Activated naive CD8-positive, alpha-beta T cell treated with anti-CD3 and anti-CD28 coated beads, Interleukin-2, amount 10 ng/mL, durations not matched to agents 7 days and 5 days (primary cell): ENCODE data around the gene PRDM15. TPM values are rescaled to one million over a fixed set of nuclear protein-coding genes. Genes with fewer than 3 reads are reported as not detected.

Source experiments
- ATAC-seq: fragments of 150-1000 bp; cut with Tn5 transposase; one replicate; pipeline ENCODE4 v1.10.0; 2021; ENCODE audit warnings: low read depth, moderate library complexity
- POLR2A ChIA-PET: fragments of 350-600 bp; sonication (Branson Sonifier 250); formaldehyde crosslinking; loops from one replicate; lab custom pipeline; 2021; ENCODE audit warnings: antibody characterized with exemption; lab: Charles Lee
- DNase-seq: peaks from one replicate; pipeline ENCODE4 v3.0.0; 2021
- H3K27ac Mint-ChIP-seq: one replicate; pipeline ENCODE4 v1.8.0; 2022; ENCODE audit warnings: mild to moderate bottlenecking, mixed read lengths
- H3K27me3 Mint-ChIP-seq: one replicate; pipeline ENCODE4 v1.8.0; 2022; ENCODE audit warnings: mild to moderate bottlenecking, moderate library complexity, mixed read lengths
- H3K36me3 Mint-ChIP-seq: one replicate; pipeline ENCODE4 v1.8.0; 2021; ENCODE audit warnings: mild to moderate bottlenecking, mixed read lengths
- H3K4me1 Mint-ChIP-seq: one replicate; pipeline ENCODE4 v1.8.0; 2021; ENCODE audit warnings: mixed read lengths
- H3K4me3 Mint-ChIP-seq: one replicate; pipeline ENCODE4 v1.8.0; 2022; ENCODE audit warnings: mild to moderate bottlenecking, moderate library complexity, mixed read lengths
- H3K9me3 Mint-ChIP-seq: one replicate; pipeline ENCODE4 v1.8.0; 2021; ENCODE audit warnings: mixed read lengths
- total RNA-seq, 2 experiments: library from RNA; stranded (reverse); gene quantifications; one replicate each; pipeline ENCODE4 v1.2.3, GENCODE V29; 2021

Gene PRDM15
- total RNA-seq, 2 experiments from 2014 or later = 14.2 to 14.8 TPM

DNA sequence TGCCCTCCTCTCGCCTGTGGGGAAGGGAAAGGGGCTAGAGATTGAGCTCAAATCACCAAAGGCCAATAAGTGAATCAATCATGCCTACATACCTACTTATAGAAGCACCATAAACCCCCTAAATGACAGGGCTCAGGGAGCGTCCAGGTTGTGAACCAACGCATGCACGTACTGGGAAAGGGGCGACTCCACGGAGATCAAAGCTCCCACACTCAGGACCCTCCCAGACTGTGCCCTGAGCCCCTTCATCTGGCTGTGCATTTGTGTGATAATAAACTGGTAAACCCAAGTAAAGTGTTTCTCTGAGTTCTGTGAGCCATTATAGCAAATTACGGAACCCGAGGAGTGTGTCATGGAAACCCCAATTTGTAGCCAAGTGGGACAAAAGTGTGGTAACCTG, 23.8 kb upstream of the PRDM15 start:
- H3K27ac Mint-ChIP-seq = no peak overlapping the region
- DNase-seq (no peak), ATAC-seq (no peak)
- H3K4me1 Mint-ChIP-seq = peaks cover 38% of the 10 kb centered on the region
- no peak overlapping the region for H3K4me3 Mint-ChIP-seq
- POLR2A ChIA-PET = interaction anchor here (0.6 to 1.7 kb wide), 3 partner anchors 23 to 477 kb away, joined by 3 to 6 read pairs (median 3); partner anchors contain the start of genes MX1 and PRDM15
- H3K36me3 Mint-ChIP-seq = peaks cover 17% of the 10 kb centered on the region
- no peaks in the 10 kb centered on the region for H3K9me3 Mint-ChIP-seq
- no peaks in the 10 kb centered on the region for H3K27me3 Mint-ChIP-seq

DNA sequence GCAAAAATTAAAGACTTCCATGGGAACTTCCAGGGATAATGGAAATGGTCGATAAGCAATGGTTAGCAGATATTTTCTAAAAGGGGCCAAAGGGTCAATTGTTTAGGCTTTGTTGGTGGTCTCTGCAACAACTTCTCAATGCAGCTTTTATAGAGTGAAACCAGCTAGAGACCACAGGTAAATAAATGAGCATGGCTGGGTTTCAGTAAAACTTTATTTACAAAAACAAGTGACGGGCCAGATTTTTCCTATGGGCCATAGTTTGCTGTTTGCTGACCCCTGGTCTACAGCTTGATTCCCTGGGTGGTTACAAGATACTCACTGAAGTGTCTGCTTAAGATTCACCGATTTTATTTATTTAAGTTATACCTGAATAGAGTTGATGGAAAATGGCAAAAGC, 22.6 kb upstream of the PRDM15 start:
- no peaks in the 10 kb centered on the region for H3K27me3 Mint-ChIP-seq
- peaks cover 18% of the 10 kb centered on the region for H3K36me3 Mint-ChIP-seq
- peaks cover 43% of the 10 kb centered on the region for H3K4me1 Mint-ChIP-seq
- H3K4me3 Mint-ChIP-seq = no peak overlapping the region
- no peak for DNase-seq
- POLR2A ChIA-PET = interaction anchor here (0.9 to 1.7 kb wide), 3 partner anchors 22 to 476 kb away, joined by 3 to 6 read pairs (median 4); partner anchors contain the start of genes MX1 and PRDM15
- H3K9me3 Mint-ChIP-seq = no peaks in the 10 kb centered on the region
- no peak for ATAC-seq
- no peak overlapping the region for H3K27ac Mint-ChIP-seq

DNA sequence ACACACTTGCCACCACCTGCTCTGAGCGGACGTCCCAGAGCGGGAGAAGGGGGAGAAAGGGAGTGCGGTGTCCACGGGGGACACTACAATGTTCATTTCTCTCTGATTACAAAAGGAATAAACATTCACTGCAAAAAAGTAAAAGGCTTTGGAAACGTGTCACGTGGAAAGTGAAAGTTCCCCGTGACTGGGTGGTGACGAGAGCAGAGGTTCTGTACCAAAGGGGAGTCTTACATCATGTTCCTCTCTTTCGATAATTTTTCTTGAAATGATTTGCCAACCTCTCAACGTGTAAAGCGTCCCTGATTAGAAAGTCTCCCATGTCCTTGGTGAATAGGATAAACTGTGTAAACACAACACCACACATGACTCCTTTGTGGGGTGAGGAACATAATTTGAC, 22.0 kb upstream of the PRDM15 start:
- ATAC-seq = no peak
- Mint-ChIP-seq H3K27ac (peak overlapping the region; percentile 73), H3K36me3 (peaks cover 18% of the 10 kb centered on the region), H3K4me3 (no peak overlapping the region), H3K27me3 (no peaks in the 10 kb centered on the region), H3K4me1 (peaks cover 50% of the 10 kb centered on the region), H3K9me3 (no peaks in the 10 kb centered on the region)
- POLR2A ChIA-PET = interaction anchor here (0.9 kb wide), 1 partner anchor 24 kb away, joined by 4 read pairs; no protein-coding TSS in a partner anchor
- no peak for DNase-seq

DNA sequence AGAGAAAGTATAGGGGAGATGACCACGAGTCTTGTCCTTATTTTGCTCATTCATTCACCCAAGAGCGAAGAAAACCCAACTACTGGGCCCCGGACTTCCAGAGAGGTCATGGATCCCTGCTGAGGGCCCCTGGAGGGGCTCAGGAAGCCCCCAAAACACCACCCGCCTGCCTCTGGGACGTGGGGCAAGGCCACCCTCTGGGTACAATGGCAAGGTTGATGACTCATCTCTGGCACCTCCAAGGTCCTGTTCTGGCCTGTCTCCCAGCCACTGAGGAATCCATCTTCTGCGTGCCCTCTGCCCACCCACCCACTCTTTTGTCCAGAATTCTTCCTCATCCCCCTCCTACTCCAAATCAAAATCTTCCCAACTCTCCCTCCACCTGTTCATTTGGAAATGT, 21.3 kb upstream of the PRDM15 start:
- Mint-ChIP-seq H3K9me3 (no peaks in the 10 kb centered on the region), H3K27ac (peak overlapping the region; percentile 83), H3K4me1 (peaks cover 56% of the 10 kb centered on the region), H3K4me3 (peak overlapping the region; percentile 26), H3K36me3 (peaks cover 18% of the 10 kb centered on the region), H3K27me3 (no peaks in the 10 kb centered on the region)
- DNase-seq (no peak), ATAC-seq (no peak)
- POLR2A ChIA-PET = interaction anchor here (2.6 kb wide), 1 partner anchor 21 kb away, joined by 22 read pairs; the partner anchor contains the start of gene PRDM15

DNA sequence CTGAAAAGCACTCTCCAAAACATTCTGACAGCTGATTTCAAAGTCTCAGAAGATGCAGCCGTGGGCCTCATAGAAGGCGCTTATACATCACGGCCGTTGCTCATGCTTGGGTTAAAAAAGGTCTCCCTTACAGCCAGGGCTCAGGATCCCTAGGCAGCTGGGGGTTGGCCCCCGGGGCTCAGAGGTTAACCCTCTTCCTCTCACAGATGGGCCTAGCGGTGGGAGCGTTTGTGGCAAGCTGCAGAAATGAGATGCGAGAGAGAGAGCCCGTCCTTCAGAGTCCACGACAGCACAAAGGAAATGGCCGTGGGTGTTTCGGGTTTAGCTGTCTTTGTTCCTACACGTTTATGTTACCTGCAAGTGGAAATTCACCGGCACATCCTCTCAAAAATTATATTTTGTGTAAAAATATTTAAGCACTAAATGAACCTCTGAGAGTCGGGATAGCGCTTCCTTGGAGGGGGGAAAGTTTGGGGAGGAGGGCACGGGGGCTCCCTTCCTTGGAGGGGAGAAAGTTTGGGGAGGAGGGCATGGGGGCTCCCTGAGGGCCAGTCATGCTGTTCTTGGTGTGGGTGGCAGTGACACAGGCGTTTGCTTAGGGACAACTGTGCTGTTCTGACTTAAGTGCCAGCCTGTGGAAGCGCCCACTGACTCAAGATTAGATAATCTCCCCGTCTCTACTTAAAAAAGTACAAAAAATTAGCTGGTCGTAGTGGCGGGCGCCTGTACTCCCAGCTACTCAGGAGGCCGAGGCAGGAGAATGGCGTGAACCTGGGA, 20.5 kb upstream of the PRDM15 start:
- Mint-ChIP-seq H3K4me1 (peaks cover 59% of the 10 kb centered on the region), H3K27ac (peak overlapping the region; percentile 79), H3K9me3 (no peaks in the 10 kb centered on the region), H3K36me3 (peaks cover 18% of the 10 kb centered on the region), H3K27me3 (no peaks in the 10 kb centered on the region), H3K4me3 (peak overlapping the region; percentile 71)
- DNase-seq (peak; percentile 72), ATAC-seq (peak; percentile 90)
- POLR2A ChIA-PET = interaction anchor here (0.7 to 2.6 kb wide), 8 partner anchors 16 to 517 kb away, joined by 3 to 22 read pairs (median 5); partner anchors contain the start of gene PRDM15

DNA sequence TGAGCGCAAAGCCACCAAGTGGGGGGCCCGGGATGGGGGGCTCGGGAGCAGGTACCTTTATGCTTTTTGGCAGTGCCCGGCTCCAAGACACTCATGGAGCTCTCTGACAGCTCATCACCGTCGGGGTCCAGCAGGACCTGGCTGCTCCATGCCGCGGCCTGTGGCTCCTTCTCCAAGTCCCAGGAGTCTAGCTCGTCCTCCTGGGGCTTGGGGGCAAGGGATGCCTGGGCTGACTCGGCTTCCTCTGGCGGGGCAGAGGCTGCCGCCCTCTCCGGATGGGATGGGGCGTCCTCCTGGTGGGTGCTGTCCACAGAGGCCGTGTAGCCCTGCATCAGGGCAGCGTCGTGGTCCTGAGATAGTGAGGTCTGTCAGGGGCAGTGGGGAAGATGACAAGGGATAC, 19.9 kb upstream of the PRDM15 start:
- H3K4me3 Mint-ChIP-seq = peak overlapping the region; percentile 71
- no peaks in the 10 kb centered on the region for H3K27me3 Mint-ChIP-seq
- no peaks in the 10 kb centered on the region for H3K9me3 Mint-ChIP-seq
- H3K4me1 Mint-ChIP-seq = peaks cover 54% of the 10 kb centered on the region
- peaks cover 17% of the 10 kb centered on the region for H3K36me3 Mint-ChIP-seq
- H3K27ac Mint-ChIP-seq = peak overlapping the region; percentile 79
- DNase-seq = no peak
- POLR2A ChIA-PET = interaction anchor here (0.7 to 2.6 kb wide), 8 partner anchors 16 to 517 kb away, joined by 3 to 22 read pairs (median 5); partner anchors contain the start of gene PRDM15
- no peak for ATAC-seq

DNA sequence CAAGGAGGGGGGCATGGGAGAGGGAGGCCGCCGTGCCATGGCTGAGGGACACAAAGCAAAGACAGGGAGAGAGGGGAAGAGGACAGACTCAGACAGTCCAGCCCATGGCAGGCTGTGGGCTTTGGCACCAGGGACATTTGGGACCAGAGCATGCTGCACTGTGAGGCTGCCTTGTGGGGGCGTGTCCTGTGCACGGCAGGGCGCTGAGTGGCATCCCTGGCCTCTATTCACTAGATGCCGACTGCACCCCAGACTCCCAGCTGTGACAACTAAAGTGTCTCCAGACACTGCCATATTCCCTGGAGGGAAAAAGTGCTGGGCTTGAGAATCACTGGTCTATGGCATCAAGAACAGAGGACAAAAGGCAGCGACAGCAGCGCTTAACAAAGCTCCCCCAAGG, 18.6 kb upstream of the PRDM15 start:
- H3K27me3 Mint-ChIP-seq = no peaks in the 10 kb centered on the region
- H3K36me3 Mint-ChIP-seq = peaks cover 17% of the 10 kb centered on the region
- ATAC-seq = no peak
- DNase-seq = no peak
- peaks cover 50% of the 10 kb centered on the region for H3K4me1 Mint-ChIP-seq
- H3K4me3 Mint-ChIP-seq = no peak overlapping the region
- POLR2A ChIA-PET = interaction anchor here (1.0 to 2.6 kb wide), 4 partner anchors 19 to 166 kb away, joined by 3 to 22 read pairs (median 6); partner anchors contain the start of gene PRDM15
- H3K9me3 Mint-ChIP-seq = no peaks in the 10 kb centered on the region
- no peak overlapping the region for H3K27ac Mint-ChIP-seq

DNA sequence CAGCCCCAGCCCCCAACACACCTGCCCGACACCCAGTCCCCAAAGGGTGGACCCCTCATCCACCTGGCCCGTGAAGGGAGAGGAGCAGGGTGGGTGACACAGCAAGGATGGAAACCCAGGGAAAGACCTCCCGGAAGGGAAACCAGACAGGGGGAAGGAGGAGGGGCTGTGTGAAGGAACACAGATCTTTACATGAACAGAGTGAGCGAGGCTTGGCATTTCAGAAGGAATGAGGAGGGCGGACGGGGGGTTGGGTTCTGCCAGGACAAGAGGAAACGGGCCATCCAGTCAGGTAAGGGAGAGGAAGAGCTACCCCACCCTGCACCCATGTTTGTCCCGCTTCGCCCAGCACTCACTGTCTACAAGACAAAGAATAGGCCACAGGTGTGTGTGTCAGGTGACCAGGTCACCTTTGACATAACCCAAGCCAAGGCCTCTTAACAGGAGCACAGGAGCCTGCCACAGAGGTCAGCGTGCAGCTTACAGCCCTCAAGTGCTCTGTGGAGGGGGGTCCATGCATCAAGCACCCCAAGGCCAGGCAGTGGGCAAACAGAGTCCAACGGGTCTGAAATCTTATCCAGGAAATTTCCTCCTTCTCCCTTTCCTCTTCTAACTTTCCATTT, 18.0 kb upstream of the PRDM15 start:
- DNase-seq = no peak
- no peak overlapping the region for H3K4me3 Mint-ChIP-seq
- H3K4me1 Mint-ChIP-seq = peaks cover 48% of the 10 kb centered on the region
- POLR2A ChIA-PET = interaction anchor here (0.6 to 2.6 kb wide), 4 partner anchors 17 to 72 kb away, joined by 3 to 9 read pairs (median 4); no protein-coding TSS in a partner anchor
- no peaks in the 10 kb centered on the region for H3K9me3 Mint-ChIP-seq
- H3K36me3 Mint-ChIP-seq = peaks cover 17% of the 10 kb centered on the region
- no peak for ATAC-seq
- H3K27ac Mint-ChIP-seq = no peak overlapping the region
- H3K27me3 Mint-ChIP-seq = no peaks in the 10 kb centered on the region

DNA sequence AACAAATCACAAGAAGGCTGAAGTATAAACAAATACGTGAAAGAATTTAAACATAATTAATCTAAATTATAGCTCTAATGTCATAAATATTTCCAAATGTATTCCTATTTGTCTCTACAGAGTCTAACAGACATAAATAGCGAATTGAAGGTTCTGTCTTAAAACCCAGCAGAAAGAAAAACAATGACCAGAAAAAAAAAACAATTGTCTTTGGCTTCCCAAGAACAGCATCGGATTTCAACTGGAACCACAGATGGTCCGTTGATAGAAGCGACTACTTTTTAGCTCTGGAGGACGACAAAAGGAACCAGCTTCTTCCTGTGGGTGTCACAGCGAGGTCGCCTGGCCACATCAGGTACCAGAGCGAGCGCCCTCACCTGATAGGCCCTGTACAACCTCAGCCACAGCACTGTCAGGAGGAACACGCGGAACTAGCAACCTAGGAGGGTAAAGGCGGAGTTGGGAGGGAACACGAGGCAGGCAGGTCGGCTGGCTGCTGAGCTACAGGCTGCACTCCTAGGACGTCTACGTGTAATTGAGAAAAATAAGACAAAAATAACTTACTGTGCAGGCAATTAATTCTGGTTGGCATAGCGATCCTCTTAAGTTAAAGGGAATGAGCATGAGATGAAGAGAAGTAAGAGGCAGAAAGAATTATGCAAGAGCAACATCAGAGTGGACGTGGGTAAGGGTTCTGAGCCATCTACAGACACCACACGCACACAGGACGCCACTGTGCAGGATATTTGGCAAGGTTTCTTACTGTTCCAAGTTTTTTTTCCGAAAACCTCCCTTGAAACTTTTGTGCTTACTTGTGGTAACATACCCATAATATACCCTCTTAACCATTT, 16.7 kb upstream of the PRDM15 start:
- POLR2A ChIA-PET = interaction anchor here (0.5 to 3.4 kb wide), 13 partner anchors 10 to 617 kb away, joined by 3 to 26 read pairs (median 3); partner anchors contain the start of gene PRDM15
- no peaks in the 10 kb centered on the region for H3K9me3 Mint-ChIP-seq
- H3K36me3 Mint-ChIP-seq = peaks cover 8% of the 10 kb centered on the region
- peaks cover 42% of the 10 kb centered on the region for H3K4me1 Mint-ChIP-seq
- H3K27me3 Mint-ChIP-seq = no peaks in the 10 kb centered on the region
- peak; percentile 66 for DNase-seq
- peak; percentile 85 for ATAC-seq
- peak overlapping the region; percentile 77 for H3K27ac Mint-ChIP-seq
- H3K4me3 Mint-ChIP-seq = peak overlapping the region; percentile 35

DNA sequence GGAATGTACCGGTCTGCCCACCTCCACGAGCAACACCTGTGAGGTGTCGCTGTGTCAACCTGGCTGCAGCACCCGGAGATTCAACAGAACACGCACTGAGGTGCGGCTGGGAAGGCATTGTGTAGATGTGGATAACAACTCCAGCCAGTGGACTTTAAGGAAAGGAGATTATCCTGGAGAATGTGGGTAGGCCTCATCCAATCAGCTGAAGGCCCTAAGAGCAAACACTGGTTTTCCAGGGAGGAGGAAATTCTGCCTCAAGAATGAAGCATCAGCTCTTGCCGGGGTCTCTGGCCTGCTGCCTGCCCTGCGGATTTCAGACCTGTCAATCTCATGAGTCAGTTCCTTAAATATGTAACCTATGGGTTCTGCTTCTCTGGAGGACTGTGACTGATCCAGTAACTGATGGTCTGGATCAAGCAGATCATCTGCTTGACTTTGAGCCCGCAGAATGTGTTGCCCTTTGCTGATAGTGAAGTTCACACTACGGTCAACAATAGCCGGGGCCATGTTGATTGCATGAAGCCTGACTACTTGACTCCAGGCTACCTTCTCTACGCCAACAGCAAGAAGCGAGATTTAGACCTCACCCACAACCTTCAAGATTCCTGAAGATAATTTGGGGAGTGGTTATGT, 15.9 kb upstream of the PRDM15 start:
- no peaks in the 10 kb centered on the region for H3K27me3 Mint-ChIP-seq
- ATAC-seq (no peak), DNase-seq (no peak)
- POLR2A ChIA-PET = interaction anchor here (0.6 to 3.4 kb wide), 10 partner anchors 9 to 618 kb away, joined by 3 to 26 read pairs (median 4); partner anchors contain the start of gene PRDM15
- peaks cover 36% of the 10 kb centered on the region for H3K4me1 Mint-ChIP-seq
- H3K9me3 Mint-ChIP-seq = no peaks in the 10 kb centered on the region
- H3K27ac Mint-ChIP-seq = no peak overlapping the region
- no peak overlapping the region for H3K4me3 Mint-ChIP-seq
- peaks cover 6% of the 10 kb centered on the region for H3K36me3 Mint-ChIP-seq

DNA sequence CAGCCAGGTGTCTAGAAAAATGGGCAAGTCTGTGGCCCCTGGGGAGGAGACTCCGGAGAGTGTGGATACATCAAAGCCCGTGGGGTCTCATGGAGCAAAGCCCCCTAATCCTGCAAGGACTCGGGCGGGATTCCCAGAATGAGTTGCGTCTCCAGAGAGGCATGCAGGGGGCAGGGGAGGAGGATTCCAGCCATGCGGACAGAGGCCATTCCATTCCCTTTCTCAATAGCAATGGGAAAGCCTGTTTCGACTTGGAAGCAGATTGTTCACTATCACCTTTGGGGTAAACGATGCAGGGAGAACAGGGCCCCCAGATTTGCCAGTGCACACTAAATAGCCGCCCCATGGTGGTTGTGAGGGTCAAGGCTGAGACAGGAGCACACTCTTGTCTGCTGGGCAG, 15.4 kb upstream of the PRDM15 start:
- DNase-seq (no peak), ATAC-seq (no peak)
- Mint-ChIP-seq H3K27me3 (no peaks in the 10 kb centered on the region), H3K4me3 (no peak overlapping the region), H3K27ac (no peak overlapping the region), H3K36me3 (peaks cover 6% of the 10 kb centered on the region), H3K4me1 (peaks cover 34% of the 10 kb centered on the region), H3K9me3 (no peaks in the 10 kb centered on the region)
- POLR2A ChIA-PET = interaction anchor here (3.4 kb wide), 1 partner anchor 15 kb away, joined by 26 read pairs; the partner anchor contains the start of gene PRDM15

DNA sequence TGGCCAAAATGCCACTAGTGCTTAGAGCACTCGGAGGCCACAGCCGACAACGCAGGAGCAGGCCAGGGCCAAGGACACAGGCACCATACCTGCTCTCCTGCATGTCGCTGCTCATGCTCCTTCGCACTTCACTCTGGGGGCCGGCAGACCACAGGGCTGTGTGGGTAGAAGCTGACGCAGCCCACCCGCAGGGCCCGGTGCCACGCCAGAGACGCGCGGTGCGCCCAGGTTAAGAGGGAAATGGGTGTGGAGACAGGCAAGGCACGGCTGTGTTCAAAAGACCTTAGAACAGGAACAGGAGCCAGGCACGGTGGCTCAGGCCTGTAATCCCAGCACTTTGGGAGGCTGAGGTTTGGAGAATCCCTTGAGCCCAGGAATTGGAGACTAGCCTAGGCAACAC, 13.6 kb upstream of the PRDM15 start:
- Mint-ChIP-seq H3K9me3 (no peaks in the 10 kb centered on the region), H3K36me3 (peaks cover 2% of the 10 kb centered on the region), H3K27ac (no peak overlapping the region), H3K4me3 (no peak overlapping the region), H3K4me1 (peaks cover 20% of the 10 kb centered on the region), H3K27me3 (no peaks in the 10 kb centered on the region)
- DNase-seq (no peak), ATAC-seq (no peak)
- POLR2A ChIA-PET = interaction anchor here (0.8 kb wide), 1 partner anchor 15 kb away, joined by 3 read pairs; no protein-coding TSS in a partner anchor
